Measurements from ENCODE around the gene VPS11.
"Not testable (repeated sequence)": the region's sequence is repeated elsewhere in the genome, so short reads cannot be mapped to it uniquely, and the experiment has no call there.

Gene VPS11

GRCh38 chr11:119084663-119085436, 17.2 kb downstream of the VPS11 start, which contains the start of gene HMBS:
HMBS (plus strand) TSS chr11:119084881; CDS start chr11:119085034, 153 bp downstream.
- FAIRE-seq = peak; percentile 84

- FAIRE-seq = no peak
These were observed 17.8 kb downstream of the VPS11 start for GRCh38 chr11:119085437-119085847.

- no peak for FAIRE-seq
These were observed 19.5 kb downstream of the VPS11 start for GRCh38 chr11:119087123-119087522.

GRCh38 chr11:119087747-119088241, 20.2 kb downstream of the VPS11 start:
- no peak for FAIRE-seq

- no peak for FAIRE-seq
These were observed 20.8 kb downstream of the VPS11 start for GRCh38 chr11:119088406-119088805.

- no peak for FAIRE-seq
These were observed 21.7 kb downstream of the VPS11 start for GRCh38 chr11:119089319-119089718.

- no peak for FAIRE-seq
These were observed 23.6 kb downstream of the VPS11 start for GRCh38 chr11:119091178-119091577.

GRCh38 chr11:119091966-119092879, 24.6 kb downstream of the VPS11 start:
- FAIRE-seq = no peak

GRCh38 chr11:119092880-119093842, 25.5 kb downstream of the VPS11 start:
- no peak for FAIRE-seq

- no peak for FAIRE-seq
These were observed 26.6 kb downstream of the VPS11 start for GRCh38 chr11:119093942-119094815.

- FAIRE-seq = no peak
These were observed 27.1 kb downstream of the VPS11 start for GRCh38 chr11:119094816-119095065.

- peak; percentile 100 for FAIRE-seq
These were observed 27.7 kb downstream of the VPS11 start for GRCh38 chr11:119095066-119095880.

GRCh38 chr11:119099711-119100110, 32.1 kb downstream of the VPS11 start:
- FAIRE-seq = no peak

- FAIRE-seq = no peak
These were observed 32.8 kb downstream of the VPS11 start for GRCh38 chr11:119100246-119100970.

- no peak for FAIRE-seq
These were observed 33.6 kb downstream of the VPS11 start for GRCh38 chr11:119100994-119101758.

- FAIRE-seq = peak; percentile 79
These were observed 34.3 kb downstream of the VPS11 start, which contains the start of gene DPAGT1 for GRCh38 chr11:119101759-119102423. DPAGT1 (minus strand) TSS chr11:119101853; CDS start chr11:119101655, 198 bp downstream.

- not testable (repeated sequence) for FAIRE-seq
These were observed 35.6 kb downstream of the VPS11 start for GRCh38 chr11:119103161-119103664.

GRCh38 chr11:119103793-119104192, 36.2 kb downstream of the VPS11 start:
- FAIRE-seq = no peak
